NCI-H2196 (cell line): ENCODE data around the gene GLG1.

Experiments used
- DNase-seq: peaks from one replicate; lab custom pipeline; 2025; ENCODE audit not compliant: unreplicated experiment; lab: John Stamatoyannopoulos, UW

Gene GLG1

GRCh38 chr16:74485916-74486315 lies 121.0 kb downstream of the GLG1 start:
- DNase-seq = no peak

DNA sequence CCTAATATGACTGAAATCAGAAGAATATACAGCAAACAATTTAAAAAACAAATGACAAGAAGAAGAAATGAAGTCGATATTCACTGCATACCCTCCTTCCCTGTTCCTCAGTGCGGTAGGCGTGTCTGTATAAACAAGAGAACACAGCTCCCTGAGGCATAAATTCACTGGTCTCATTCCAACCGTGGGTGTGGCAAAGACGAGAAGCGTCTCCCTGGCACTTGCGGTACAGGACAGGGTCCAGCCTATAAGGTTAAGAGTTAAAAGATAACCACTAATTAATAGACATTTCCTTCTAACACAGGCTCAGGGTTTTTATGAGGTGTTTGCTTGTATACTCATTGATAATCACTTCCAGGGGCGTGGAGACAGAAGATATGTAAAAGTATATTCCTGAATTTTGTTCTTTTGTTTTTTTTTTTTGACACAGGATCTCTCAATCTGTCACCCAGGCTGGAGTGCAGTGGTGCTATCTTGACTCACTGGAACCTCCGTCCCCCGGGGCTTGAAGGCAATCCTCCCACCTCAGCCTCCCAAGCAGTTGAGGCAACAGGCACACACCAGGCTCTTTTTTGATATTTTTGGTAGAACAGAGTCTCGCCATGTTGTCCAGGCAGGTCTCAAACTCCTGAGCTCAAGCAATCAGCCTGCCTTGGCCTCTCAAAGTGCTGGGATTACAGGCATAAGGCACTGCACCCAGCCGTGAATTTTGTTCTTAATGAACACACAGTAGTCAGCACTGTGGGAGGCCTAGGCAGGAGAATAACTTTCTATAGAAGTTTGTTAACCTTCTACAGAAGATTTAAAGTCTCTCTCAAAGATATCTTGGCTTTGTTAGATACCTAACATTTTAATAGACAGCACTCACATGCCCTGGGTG lies 126.5 kb downstream of the GLG1 start:
- DNase-seq = no peak

DNA sequence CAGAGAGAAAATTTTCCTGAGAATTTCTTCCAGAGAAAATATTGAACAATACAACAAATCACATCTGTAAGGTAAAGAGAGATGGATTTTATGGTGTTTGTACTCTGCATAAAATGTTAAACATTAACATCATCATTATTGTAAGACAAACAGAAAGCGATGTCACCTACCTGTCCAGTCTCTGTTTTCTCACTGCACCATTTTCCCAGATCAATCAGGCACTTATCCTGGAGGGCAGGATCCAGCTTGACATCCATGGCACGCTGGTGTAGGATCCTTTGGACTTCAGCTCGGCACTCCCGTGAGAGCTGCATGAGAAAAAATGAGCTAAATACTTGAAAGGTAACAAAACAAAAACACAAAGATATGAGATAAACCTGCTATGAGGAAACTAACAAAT lies 129.7 kb downstream of the GLG1 start:
- DNase-seq = no peak

GRCh38 chr16:74474416-74474815 lies 132.5 kb downstream of the GLG1 start:
- DNase-seq = no peak

DNA sequence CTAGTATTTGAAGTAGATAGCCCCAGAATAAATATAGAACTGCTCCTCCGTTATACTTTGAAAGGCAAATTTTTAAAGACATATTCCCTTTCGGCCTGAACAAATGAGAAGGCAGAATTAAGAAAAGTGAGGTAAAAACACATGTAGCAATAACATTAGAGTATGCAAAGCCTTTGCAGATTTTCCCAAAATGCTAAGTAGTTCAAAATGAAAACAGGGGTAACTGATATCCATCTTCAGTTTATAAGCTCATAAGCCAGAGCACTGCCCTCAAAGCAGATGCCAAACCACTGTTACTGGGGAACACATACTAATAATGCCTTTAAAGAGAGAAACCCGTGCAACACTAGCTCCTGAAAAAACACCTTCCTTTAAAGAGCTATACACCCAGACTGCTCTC lies 134.4 kb downstream of the GLG1 start:
- no peak for DNase-seq

GRCh38 chr16:74472010-74472409 lies 134.9 kb downstream of the GLG1 start:
- DNase-seq = no peak

DNA sequence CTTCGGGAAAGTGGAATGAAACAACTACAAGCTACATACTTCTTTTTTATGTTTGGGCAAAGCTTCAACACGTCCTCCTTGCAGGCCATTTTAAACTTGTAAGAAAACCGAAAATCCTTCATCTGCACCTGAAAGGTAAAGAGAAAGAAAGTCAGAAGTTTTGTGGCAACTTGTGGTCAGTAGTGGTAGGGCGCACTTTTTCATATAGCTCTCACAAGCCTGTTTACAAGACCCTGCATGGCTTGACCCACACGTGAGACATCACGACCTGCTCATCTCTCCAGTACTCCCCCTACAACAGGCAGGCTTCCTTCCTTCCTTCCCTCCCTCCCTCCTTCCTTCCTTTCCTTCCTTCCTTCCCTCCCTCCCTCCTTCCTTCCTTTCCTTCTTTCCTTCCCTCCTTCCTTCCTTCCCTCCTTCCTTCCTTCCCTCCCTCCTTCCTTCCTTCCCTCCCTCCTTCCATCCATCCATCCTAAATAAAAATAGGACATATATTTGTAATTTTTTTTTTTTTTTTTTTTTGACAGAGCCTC lies 136.9 kb downstream of the GLG1 start:
- DNase-seq = no peak

- no peak for DNase-seq
Observed at GRCh38 chr16:74468807-74469525, 137.9 kb downstream of the GLG1 start.

DNA sequence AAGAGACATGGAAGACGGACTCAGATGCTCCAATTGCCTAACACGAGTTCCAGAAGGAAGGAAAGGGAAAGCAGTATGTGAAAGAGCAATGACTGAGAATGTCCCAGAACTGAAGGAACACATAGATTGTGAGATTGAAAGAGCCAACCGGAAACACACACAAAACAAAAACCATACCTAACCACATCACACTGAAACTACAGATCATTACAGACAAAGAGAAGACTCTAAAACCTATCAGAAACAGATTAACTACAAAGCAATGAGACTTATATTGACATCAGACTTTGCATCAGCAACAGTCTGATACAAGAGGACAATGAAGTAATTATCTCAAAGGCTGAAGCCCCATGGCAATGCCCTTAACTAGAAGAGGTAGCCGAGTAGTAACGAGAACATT lies 140.0 kb downstream of the GLG1 start:
- no peak for DNase-seq

DNA sequence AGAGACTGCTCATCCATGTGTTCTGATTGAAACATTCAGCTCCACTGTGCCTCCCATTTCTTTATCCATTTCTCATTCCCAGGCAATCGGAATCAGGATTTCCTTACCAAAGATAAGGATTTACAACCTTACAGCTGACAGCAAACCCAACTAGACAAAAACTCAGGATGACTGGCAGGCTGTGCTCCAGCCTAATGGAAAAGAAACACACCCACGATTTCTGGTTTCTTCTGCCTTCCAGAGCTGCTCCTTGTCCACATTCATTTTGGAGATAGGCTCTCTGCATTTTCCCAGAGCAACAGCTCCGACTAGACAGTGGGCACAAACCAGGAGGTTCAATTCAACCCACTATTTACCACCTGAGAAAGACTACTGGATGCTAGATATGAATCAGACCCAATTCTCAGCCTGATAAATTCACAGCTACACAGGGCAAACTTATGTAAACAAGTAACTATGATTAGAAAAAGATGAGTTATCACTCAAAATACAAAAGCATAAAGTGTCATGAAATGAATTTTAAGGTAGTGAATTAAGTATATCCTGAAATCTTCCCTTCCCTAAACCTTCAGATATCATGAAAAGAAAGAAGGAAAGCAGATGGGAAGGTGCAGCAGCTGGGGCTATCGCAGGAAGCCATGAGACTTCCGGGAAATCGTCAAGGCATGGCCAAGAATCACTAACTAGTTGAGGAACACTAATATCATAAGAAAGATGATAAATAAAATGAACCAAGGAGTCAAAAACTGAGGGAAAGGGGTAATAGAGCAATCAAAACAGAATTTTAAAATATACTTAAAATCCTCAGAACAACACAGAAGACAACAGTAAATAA lies 140.8 kb downstream of the GLG1 start:
- no peak for DNase-seq

DNA sequence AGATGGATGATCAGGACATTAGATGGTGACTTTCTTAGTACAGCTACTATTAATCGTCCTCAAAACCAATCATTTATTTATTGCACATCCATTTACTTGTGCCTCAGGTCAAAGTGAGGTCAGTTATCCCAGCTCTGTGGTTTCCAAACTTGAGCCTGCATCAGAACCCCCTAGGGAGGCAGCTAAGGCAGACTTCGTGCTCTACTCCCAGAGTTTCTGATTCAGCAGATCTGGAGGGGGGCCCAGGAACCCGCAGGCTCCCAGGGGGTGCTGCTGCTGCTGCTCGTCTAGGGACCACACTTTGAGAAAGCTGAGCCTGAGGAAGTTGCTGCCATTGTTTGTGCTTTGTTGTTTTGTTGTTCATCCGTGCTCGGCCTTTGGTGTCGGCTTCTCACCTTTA lies 141.6 kb downstream of the GLG1 start:
- DNase-seq = no peak

DNA sequence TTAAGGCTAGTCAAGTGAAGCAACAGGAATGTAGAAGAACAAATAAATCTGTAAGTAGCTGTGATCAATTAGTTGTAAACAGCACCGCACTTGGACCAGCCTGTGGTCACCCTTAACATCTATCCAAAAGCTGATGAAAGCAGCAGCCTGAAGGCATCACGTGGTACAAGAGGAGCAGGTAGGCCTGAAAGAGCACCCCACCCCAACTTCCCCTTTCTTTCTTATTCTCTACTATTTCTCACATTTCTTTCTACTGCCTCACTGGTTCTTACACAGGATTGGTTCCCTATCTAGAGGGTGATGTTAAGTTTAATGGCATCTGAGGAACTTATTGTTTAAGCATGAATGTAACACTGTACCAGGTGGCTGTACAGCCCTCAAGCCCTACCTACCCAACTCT lies 143.0 kb downstream of the GLG1 start:
- no peak for DNase-seq

DNA sequence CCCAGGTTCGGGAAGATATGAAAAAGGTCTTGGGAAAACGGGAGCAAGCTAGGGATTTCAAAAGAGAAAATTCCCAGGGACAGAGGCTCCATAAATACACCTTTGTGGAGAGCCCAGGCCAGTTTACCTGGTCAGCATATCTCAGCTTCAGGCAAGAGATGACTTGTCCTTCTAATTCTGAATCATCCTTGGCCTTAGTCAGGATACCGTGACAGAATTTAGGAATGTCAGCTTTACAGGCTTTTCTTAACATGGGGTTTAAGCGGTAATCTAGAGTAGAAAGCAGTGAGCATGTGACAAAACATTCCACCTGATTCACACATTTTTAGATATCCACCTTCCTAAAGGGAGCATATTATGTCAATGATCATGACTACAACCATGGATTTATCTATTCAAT lies 144.6 kb downstream of the GLG1 start:
- DNase-seq = no peak

- DNase-seq = no peak
Observed at GRCh38 chr16:74461826-74462225, 145.1 kb downstream of the GLG1 start.

- DNase-seq = no peak
Observed at GRCh38 chr16:74460542-74460941, 146.4 kb downstream of the GLG1 start.

DNA sequence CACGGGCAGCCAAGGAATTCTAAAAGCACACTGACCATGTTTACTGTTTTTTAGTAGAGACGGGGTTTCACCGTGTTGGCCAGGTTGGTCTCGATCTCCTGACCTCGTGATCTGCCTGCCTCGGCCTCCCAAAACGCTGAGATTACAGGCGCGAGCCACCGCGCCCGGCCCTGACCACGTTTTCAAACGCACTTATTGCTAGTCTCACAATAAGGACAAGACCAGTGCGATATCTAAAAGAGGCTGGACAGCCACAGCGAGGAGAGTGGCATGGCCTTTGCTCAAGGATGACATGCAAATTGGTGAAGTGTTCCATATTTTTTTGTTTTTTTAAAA lies 150.7 kb downstream of the GLG1 start:
- DNase-seq = no peak

- no peak for DNase-seq
Observed at GRCh38 chr16:74455619-74456289, 151.2 kb downstream of the GLG1 start.

DNA sequence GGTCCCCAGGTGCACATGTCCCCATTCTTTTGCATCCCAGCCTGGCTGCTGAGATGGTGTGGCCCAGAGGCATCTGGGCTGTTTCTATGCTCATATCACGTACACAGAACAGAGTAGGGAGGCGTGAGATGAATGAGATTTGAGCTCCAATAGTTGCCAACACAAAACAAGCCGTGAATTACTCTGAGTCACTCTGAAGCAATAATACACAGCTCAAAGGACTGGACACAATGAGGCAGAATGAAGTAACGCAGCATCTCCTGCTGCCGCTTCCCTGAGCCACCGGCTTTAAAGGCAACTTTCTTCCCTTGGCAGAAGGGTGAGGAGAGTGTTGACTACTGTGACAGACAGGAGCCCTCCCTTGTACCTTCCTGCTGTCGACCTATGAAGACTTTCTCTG lies 151.7 kb downstream of the GLG1 start:
- no peak for DNase-seq

DNA sequence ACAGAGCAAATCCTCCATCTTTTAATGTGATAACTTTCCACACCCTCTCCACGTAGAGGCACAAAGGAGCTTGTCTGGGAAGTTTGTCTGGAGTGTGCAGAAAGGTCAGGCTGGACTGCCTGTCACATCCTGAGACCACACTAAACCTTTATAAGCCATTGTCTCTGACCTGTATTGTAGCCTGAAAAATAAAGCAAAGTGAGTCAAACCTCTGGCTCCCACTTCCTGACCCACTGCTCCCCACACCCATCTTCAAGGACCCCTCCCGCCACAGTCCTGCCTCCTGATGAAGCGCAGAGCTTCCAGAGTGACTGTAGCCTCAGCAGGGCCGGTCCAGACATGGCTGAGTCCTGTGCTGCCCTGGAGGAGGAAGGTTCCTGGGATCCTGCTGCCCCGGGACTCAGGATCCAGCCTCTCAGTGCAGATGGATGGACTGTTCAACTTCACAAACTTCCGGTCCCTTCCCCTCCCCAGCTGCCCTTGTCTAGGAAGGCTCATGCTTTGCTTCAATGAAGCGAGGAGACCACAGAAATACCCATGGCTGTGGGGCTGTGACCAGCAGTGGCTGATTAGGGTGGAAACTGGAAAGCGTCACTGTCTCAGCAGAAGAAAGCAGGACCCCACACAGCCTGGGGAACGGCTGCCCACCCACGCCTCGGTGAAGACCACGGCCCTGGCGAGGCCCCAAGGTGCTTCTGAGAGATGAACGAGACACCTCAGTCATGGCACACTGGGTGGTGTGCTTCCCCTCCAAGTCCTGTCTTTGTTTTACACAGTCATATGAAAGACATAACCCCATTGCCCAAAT lies 154.8 kb downstream of the GLG1 start:
- no peak for DNase-seq
